Endothelial cell of umbilical vein (primary cell): Measurements from ENCODE around the gene PSIP1. TPM values are rescaled to one million over a fixed set of nuclear protein-coding genes. Genes with fewer than 3 reads are reported as not detected.

Experiments used
- Bru-seq: library from RNA; stranded (reverse); fragments of 400-500 nt; gene quantifications from one replicate; lab custom pipeline; 2021; lab: Mats Ljungman, UMichigan
- BruChase-seq, 2 experiments: library from RNA; stranded (reverse); fragments of 400-500 nt; gene quantifications; one replicate each; lab custom pipeline; 2021; lab: Mats Ljungman, UMichigan
- BruUV-seq: library from RNA; stranded (reverse); fragments of 400-500 nt; replicated peaks from 2 replicates; lab custom pipeline; 2021; lab: Mats Ljungman, UMichigan
- CTCF ChIA-PET: fragments of 300-600, 350-600 bp; sonication (Branson Sonifier 250); formaldehyde crosslinking; loops from one replicate; lab custom pipeline; 2021; ENCODE audit warnings: antibody characterized with exemption, inconsistent platforms; lab: Charles Lee
- POLR2A ChIA-PET: fragments of 300-600, 350-600 bp; sonication (Branson Sonifier 250); formaldehyde crosslinking; loops from one replicate; lab custom pipeline; 2021; ENCODE audit warnings: antibody characterized with exemption, inconsistent platforms; lab: Charles Lee
- DNase-seq: peaks from one replicate; pipeline ENCODE4 v3.0.0-alpha.2; 2011; ENCODE audit warnings: low read depth, low spot score
- FAIRE-seq: peaks from 2 replicates; lab custom pipeline; 2011; peaks lifted over from hg19 to GRCh38; lab: Jason Lieb, UNC
- H2AFZ ChIP-seq: 2 replicates; pipeline ENCODE4 v1.6.0; 2012; ENCODE audit warnings: low read depth, low read length, control low read depth, inconsistent platforms
- H3K27ac ChIP-seq: 2 replicates; pipeline ENCODE4 v1.5.1; 2011; ENCODE audit warnings: low read depth, mild to moderate bottlenecking, control low read depth, low read length, moderate library complexity; ENCODE audit not compliant: insufficient read depth
- H3K27me3 ChIP-seq, 2 experiments: 2 replicates each; pipeline versions ENCODE4 v1.6.0 to v1.6.1; 2011; ENCODE audit warnings: low read length in 2 of 2, mixed read lengths in 1 of 2; ENCODE audit not compliant: control insufficient read depth in 2 of 2, insufficient read depth in 2 of 2
- H3K36me3 ChIP-seq, 2 experiments: 2 replicates in 1 of 2; 3 replicates in 1 of 2; pipeline ENCODE4 v1.5.1; 2011; ENCODE audit warnings: low read length in 2 of 2, mild to moderate bottlenecking in 1 of 2, moderate library complexity in 1 of 2; ENCODE audit not compliant: control insufficient read depth in 2 of 2, insufficient read depth in 2 of 2; ENCODE audit errors: extremely low read depth in 1 of 2
- H3K4me1 ChIP-seq: 3 replicates; pipeline ENCODE4 v1.5.1; 2011; ENCODE audit warnings: mild to moderate bottlenecking, low read length; ENCODE audit not compliant: control insufficient read depth, insufficient read depth; ENCODE audit errors: extremely low read depth
- H3K4me2 ChIP-seq: 2 replicates; pipeline ENCODE4 v1.6.1; 2011; ENCODE audit warnings: low read length, control low read depth, mixed read lengths; ENCODE audit not compliant: insufficient read depth
- H3K4me3 ChIP-seq, 3 experiments: fragments of 200-600 bp in 1 of 3; sonication (generic), shearing (Covaris generic) in 1 of 3; replicated peaks in 1 of 3; 2 replicates each; pipeline ENCODE4 v1.5.1; 2011 to 2016; ENCODE audit warnings: control low read depth in 3 of 3, low read length in 3 of 3, mild to moderate bottlenecking in 2 of 3, inconsistent platforms in 1 of 3, low read depth in 1 of 3, moderate library complexity in 1 of 3; ENCODE audit not compliant: insufficient read depth in 1 of 3
- H3K79me2 ChIP-seq: 2 replicates; pipeline ENCODE4 v1.6.0; 2012; ENCODE audit warnings: low read length, inconsistent platforms; ENCODE audit not compliant: control insufficient read depth, insufficient read depth
- H3K9ac ChIP-seq: replicated peaks from 2 replicates; pipeline ENCODE3; 2011; ENCODE audit warnings: low read length, control low read depth; ENCODE audit not compliant: insufficient read depth; ENCODE audit errors: extremely low read depth
- H3K9me1 ChIP-seq: replicated peaks from 3 replicates; pipeline ENCODE4 v1.6.0; 2011; ENCODE audit warnings: mild to moderate bottlenecking, low read length; ENCODE audit not compliant: control insufficient read depth, insufficient read depth; ENCODE audit errors: extremely low read depth
- H3K9me3 ChIP-seq: replicated peaks from 2 replicates; pipeline ENCODE4 v1.5.1; 2012; ENCODE audit warnings: low read length, inconsistent platforms; ENCODE audit not compliant: control insufficient read depth, insufficient read depth
- H4K20me1 ChIP-seq: replicated peaks from 2 replicates; pipeline ENCODE3; 2011; ENCODE audit warnings: mild to moderate bottlenecking, low read length; ENCODE audit not compliant: control insufficient read depth, insufficient read depth; ENCODE audit errors: extremely low read depth
- CTCF ChIP-seq, 2 donors: IDR thresholded peaks; 1 replicate in 1 of 2; 2 replicates in 1 of 2; pipeline ENCODE4 v1.5.1; 2011; ENCODE audit warnings: low read length in 2 of 2, mild to moderate bottlenecking in 2 of 2, moderate library complexity in 2 of 2, control low read depth in 1 of 2, inconsistent platforms in 1 of 2, low read depth in 1 of 2; ENCODE audit not compliant: insufficient read depth in 1 of 2; ENCODE audit errors: extremely low read depth in 1 of 2
- EZH2 ChIP-seq: IDR thresholded peaks from 2 replicates; pipeline ENCODE4 v1.6.1; 2012; ENCODE audit warnings: borderline replicate concordance, low read depth, mild to moderate bottlenecking, moderate library complexity, low read length, inconsistent platforms; ENCODE audit not compliant: severe bottlenecking
- FOS ChIP-seq: IDR thresholded peaks from 2 replicates; pipeline ENCODE4 v1.6.1; 2011; ENCODE audit warnings: mild to moderate bottlenecking, low read length, moderate library complexity, borderline replicate concordance; ENCODE audit not compliant: insufficient read depth
- GATA2 ChIP-seq: IDR thresholded peaks from 2 replicates; pipeline ENCODE4 v1.7.0; 2011; ENCODE audit warnings: low read depth, mild to moderate bottlenecking, moderate library complexity, mixed read lengths, low read length; ENCODE audit not compliant: insufficient read length, insufficient read depth
- JUN ChIP-seq: IDR thresholded peaks from 2 replicates; pipeline ENCODE4 v1.6.1; 2011; ENCODE audit warnings: borderline replicate concordance, low read depth; ENCODE audit not compliant: insufficient read length, insufficient read depth
- MAX ChIP-seq: IDR thresholded peaks from 2 replicates; pipeline ENCODE4 v1.6.1; 2011; ENCODE audit not compliant: insufficient read depth, insufficient read length
- MYC ChIP-seq: IDR thresholded peaks from one replicate; pipeline ENCODE4 v1.6.1; 2011; ENCODE audit warnings: mild to moderate bottlenecking, low read depth, low read length
- POLR2A ChIP-seq: IDR thresholded peaks from 2 replicates; pipeline ENCODE4 v1.6.1; 2012; ENCODE audit warnings: low read depth, mild to moderate bottlenecking, control low read depth, low read length
- POLR2AphosphoS5 ChIP-seq: IDR thresholded peaks from 2 replicates; pipeline ENCODE4 v1.6.1; 2012; ENCODE audit warnings: low read depth, mild to moderate bottlenecking, control low read depth, low read length, moderate library complexity; ENCODE audit not compliant: insufficient read depth
- dilution Hi-C: fragments of 300-500 bp; cut with MboI; formaldehyde crosslinking; loops from one replicate; pipeline ENCODE4 v1.15.0; 2019; ENCODE audit warnings: low sequenced_read_pairs; ENCODE audit not compliant: extremely low pct_ligation_motif_present
- intact Hi-C: fragments of 100-400 bp; cut with micrococcal nuclease; formaldehyde crosslinking; loops from one replicate; pipeline ENCODE4 v1.10.0; 2022
- long read RNA-seq: library from polyadenylated mRNA; stranded (forward); transcript quantifications from one replicate; pipeline ENCODE4 v2.0.0, GENCODE V29; 2021
- polyA minus RNA-seq, 3 experiments: library from RNA; depleted of rRNA, polyadenylated mRNA; stranded (reverse); fragments of >200 nt; gene quantifications; 1 replicate in 1 of 3; 2 replicates in 2 of 3; pipeline ENCODE4 v1.2.3, GENCODE V29; 2011
- polyA plus RNA-seq, 4 experiments: library from polyadenylated mRNA; depleted of rRNA in 3 of 4; stranded (reverse) in 3 of 4; unstranded in 1 of 4; fragments of >200 nt; gene quantifications; 2 replicates each; pipeline versions ENCODE4 v1.2.1 to v1.2.3, GENCODE V29; 2011 to 2012; ENCODE audit warnings: missing spikeins in 1 of 4
- total RNA-seq: library from RNA; stranded (reverse); gene quantifications from 2 replicates; pipeline ENCODE4 v1.2.3, GENCODE V29; 2021

The PSIP1 gene
- total RNA-seq (69.5 and 76.7 TPM in 2 replicates), polyA plus RNA-seq (8.0 and 12.9 TPM in 2 replicates), polyA minus RNA-seq (13.5 and 16.2 TPM in 2 replicates), Bru-seq, nascent RNA (percentile 88 among the genes with signal in this experiment), BruChase-seq, experiment 1, labeled RNA remaining after a 6-hour chase (percentile 82 among the genes with signal in this experiment), BruChase-seq, experiment 2, labeled RNA remaining after a 2-hour chase (percentile 79 among the genes with signal in this experiment)
- polyA plus RNA-seq (2011; cell fraction: cytosol; rRNA removed): 24.1 and 26.7 TPM in 2 replicates
- polyA plus RNA-seq (2011; cell fraction: nucleus; rRNA removed): 28.8 and 48.9 TPM in 2 replicates
- polyA plus RNA-seq (2012): 53.5 and 80.5 TPM in 2 replicates
- polyA minus RNA-seq (2011; cell fraction: cytosol; rRNA and poly(A)+ RNA removed): 36.9 TPM
- polyA minus RNA-seq (2011; cell fraction: nucleus; rRNA and poly(A)+ RNA removed): 33.6 and 34.7 TPM in 2 replicates
- long read RNA-seq, transcript PSIP1-202 (11 exons, 1,889 nt): minor isoform, 14 of 193 reads
- long read RNA-seq, transcript PSIP1-204 (16 exons, 3,364 nt): major isoform, 61 of 193 reads
- long read RNA-seq, transcript PSIP1-203 (16 exons, 3,391 nt): minor isoform, 48 of 193 reads
- long read RNA-seq, partial matches to known transcripts: 21 of 193 reads
- long read RNA-seq, other reads (novel, unspliced or antisense): 44 of 193 reads

DNA sequence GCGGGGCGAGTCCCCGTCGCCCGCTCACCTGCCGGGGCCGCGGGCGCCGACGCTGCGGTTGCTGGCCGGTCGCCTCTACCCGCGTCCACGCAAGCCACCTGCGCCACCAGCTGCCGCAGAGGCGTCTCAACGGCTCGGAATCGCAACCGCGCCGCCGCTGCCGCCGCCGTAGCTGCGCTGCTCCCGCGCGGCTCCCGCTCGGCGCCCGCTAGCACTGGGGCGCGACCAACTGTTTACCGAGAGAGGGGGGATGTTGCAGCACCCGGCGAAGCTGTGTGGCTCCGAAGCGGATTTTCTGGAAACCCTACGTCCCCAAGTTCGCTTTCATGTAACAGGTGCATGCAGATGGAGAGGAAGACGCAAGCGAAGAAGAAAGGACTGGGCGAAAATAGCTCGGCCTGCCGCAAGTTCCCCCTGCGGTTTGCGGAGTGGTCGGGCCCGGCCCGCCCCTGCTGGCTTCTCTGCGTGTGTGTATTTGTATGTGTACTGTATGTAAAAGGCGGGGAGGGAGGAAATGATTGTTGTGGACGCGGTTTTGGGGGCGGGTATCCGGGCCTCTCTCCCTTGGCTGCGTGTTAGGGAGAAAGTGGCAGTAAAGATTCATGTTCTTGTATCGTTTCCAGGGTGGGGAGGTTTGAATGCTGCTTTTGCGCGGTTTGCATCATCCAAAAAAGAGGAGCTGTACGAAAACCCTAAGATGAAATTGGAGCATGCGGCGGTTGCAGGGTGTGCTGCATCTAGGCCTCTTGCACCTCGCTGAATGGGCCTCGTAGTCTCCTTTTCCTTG is at the start of gene PSIP1:
Gene PSIP1 (minus strand): TSS at position 182 of the 787 bp plus-strand sequence. CDS start 782 bp downstream, outside the sequence.
- dilution Hi-C loops: no loop called here

More for the DNA sequence above, at the start of gene PSIP1:
- H2AFZ ChIP-seq: peak within 1 kb of the TSS; percentile 98
- BruUV-seq: no TSS peak
- TF ChIP-seq POLR2AphosphoS5 (peak; percentile 77), FOS (peak; percentile 16), GATA2 (no peak), MAX (no peak), EZH2 (no peak), CTCF (IDR thresholded peaks at IDR 0.05; ENCODE audit: extremely low read depth in 1 of 2, insufficient read depth in 1 of 2, low read depth in 1 of 2, low read length in 2 of 2) (no peak), JUN (no peak), POLR2A (peak; percentile 78), MYC (no peak)
- peaks cover 19% of the 10 kb centered on the region for H3K4me1 ChIP-seq
- H3K36me3 ChIP-seq: peaks cover 0 to 12% of the 10 kb centered on the region in 2 experiments
- DNase-seq (peak; percentile 87), FAIRE-seq (peak; percentile 76)
- peak within 1 kb of the TSS; percentile 76 to 91 (median 77) for H3K4me3 ChIP-seq
- H3K9me1 ChIP-seq: no peaks in the 10 kb centered on the region
- no peaks in the 10 kb centered on the region for H3K27me3 ChIP-seq
- ChIA-PET POLR2A (interaction anchor here (0.6 to 3.2 kb wide), 2 partner anchors 42 to 299 kb away, joined by 3 to 9 read pairs; partner anchors contain the start of gene CCDC171), CTCF (interaction anchor here (0.8 to 2.5 kb wide), 10 partner anchors 10 to 233 kb away, joined by 3 to 9 read pairs (median 3); partner anchors contain the start of genes CCDC171 and TTC39B)
- H3K9me3 ChIP-seq: no peaks in the 10 kb centered on the region
- H4K20me1 ChIP-seq: no peaks in the 10 kb centered on the region
- intact Hi-C loops: loop anchor here (1.0 to 5.0 kb wide), 5 partner anchors 10 to 204 kb away; partner anchors contain the start of gene TTC39B
- peak within 1 kb of the TSS; percentile 99 for H3K4me2 ChIP-seq
- peak within 1 kb of the TSS; percentile 98 for H3K9ac ChIP-seq
- H3K27ac ChIP-seq: peak within 1 kb of the TSS; percentile 99
- H3K79me2 ChIP-seq: peaks cover 28% of the 10 kb centered on the region
